Measurements from ENCODE around the gene GPR37L1.

DNA sequence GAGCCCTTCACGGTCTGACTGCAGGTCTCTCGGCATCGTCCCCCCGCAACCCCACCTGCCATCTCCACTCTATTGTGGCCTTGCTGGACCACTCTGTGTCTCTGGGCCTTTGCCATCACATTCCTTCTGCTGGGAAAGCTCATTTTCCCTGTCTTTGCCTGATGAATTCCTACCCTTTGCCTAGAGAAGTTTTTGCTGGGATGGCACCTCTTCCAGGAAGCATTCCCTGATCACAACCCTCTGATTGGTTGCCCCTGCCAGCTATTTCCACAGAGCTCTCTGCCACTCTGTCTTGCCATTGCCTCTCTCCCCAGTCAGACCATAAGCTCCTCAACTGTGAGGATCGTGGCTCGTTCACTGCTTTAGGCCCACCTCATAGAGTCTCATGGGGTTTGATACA is 28.9 kb upstream of the GPR37L1 start:
- TF ChIP-seq CTCF (IDR thresholded peaks at IDR 0.05) (no peak), POLR2A (IDR thresholded peaks at IDR 0.05) (no peak)

Data from esophagus squamous epithelium (tissue), 4 donors.